HL-60/S4 treated with retinoic acid at 250 ng/mL for 4 days and 3 days (cell line): ENCODE results near the gene SPECC1.
"Not testable (repeated sequence)": the region's sequence is repeated elsewhere in the genome, so short reads cannot be mapped to it uniquely, and the experiment has no call there.

Experiments used
- in situ Hi-C: fragments of 300-500 bp; cut with MboI; formaldehyde crosslinking; loops from 2 replicates; pipeline ENCODE4 v1.7.0; 2022; ENCODE audit warnings: low sequenced_read_pairs

The SPECC1 gene

GRCh38 chr17:20063665-20064648 is 54.8 kb downstream of the SPECC1 start:
- in situ Hi-C loops, result no loop called here

DNA sequence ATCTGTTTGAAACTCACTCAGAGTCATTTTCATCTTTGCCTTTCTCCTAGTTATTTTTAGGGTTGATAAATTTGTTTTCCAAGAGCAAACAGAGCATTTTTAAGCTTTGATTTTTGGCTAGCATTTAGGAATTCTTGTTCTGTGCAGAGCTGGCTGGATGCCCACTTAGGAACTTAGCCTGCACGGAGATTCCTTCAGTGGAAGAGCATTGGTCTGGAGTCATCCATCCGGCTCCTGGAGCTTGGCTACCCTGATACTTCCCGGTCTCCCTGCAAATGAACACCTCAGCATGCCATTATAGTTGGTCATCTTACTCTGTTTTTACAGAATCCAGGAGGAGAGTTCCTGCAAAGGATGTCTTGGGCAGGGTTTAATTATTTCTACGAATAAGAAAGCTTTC is 57.1 kb downstream of the SPECC1 start:
- in situ Hi-C loops, result no loop called here

- in situ Hi-C loops, result no loop called here
Observed at GRCh38 chr17:20067711-20068110, 58.6 kb downstream of the SPECC1 start.

- in situ Hi-C loops, result no loop called here
Observed at GRCh38 chr17:20068445-20068844, 59.3 kb downstream of the SPECC1 start.

DNA sequence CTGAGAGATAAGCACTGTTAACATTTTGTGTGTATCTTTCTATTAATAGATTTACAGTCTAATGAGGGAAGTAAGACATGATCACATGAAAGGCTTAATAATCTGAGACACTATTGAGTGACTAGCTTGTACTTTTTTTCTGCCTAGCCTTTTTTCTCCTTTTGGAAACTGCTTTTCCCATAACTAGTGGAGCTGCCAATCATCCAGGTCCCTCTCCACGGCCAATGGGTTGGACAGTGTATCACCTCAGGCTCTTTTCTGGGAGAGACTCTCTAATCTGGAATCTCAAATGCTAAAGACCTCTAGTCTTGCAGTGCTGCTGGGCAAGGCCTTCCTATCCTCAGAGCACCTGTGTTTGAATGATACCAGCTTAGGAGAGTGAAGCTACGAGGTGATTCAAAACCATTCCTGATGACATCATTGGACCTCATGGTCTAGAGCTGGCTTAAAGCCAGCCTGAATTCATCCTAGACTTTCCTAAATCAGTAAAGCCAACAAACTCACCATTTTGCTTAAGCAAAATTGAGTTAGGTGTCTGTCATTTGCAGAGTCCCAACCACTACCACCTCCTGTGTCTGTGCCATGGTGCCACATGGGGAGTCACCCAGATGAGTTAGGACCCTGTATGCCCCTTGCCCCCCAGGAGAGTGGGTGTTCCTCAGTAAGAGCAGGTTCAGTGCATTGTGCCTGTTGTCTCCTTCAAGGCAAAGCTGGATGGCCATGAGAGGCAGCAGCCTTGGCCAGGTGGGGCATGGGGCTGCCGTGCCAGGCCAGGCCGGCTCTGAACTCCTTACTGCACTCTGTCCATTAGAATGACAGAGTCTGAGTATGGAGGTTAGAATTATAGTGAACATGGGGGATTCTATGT is 62.9 kb downstream of the SPECC1 start:
- in situ Hi-C loops, result no loop called here

GRCh38 chr17:20072692-20072992 is 63.5 kb downstream of the SPECC1 start:
- in situ Hi-C loops, result no loop called here

DNA sequence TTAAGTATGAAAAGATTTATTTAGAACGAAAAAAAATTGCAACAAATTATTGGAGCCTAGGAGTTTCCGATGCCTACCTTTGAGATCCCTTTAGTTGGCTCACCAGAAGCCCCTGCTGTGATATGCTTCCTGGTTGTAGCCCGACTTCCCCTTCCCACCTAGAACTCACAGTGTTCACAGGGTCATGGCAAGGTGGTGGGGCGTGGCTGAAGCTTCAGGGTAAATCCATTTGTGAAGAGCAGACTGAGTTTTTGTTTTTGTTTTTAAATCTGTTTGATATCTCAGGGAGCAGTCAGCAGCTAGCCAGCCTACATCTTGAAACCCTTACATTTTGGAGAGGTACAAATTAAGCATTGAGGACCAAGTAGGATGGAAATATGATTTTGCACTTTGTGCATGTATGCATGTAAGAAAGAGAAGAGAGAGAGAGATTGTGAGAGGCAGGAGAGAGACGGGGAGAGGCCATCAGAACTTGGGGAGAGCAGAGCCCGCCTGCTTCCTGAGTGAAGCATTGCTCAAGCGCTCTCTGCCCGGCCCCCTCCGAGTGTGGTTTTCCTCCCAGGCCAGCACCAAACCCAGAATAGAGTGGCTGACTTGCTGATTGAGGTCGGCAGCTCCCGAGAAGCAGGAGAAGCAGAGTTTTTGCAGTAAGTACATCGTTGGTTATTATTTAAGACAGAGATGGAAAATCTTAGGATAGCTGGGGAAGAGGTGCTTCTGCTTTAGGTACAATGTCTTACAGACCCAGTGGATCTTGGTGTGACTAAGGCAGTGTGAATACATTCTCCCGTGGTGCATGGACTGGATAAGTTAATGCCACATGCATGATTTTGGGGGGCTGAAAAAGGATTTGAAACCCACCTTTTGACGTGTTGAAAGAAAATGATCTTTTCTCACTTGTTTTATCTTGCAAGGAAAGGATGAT is 64.2 kb downstream of the SPECC1 start:
- in situ Hi-C loops, result no loop called here

GRCh38 chr17:20074001-20074400 is 64.8 kb downstream of the SPECC1 start:
- in situ Hi-C loops, result no loop called here

- in situ Hi-C loops, result no loop called here
Observed at GRCh38 chr17:20074489-20074888, 65.3 kb downstream of the SPECC1 start.

DNA sequence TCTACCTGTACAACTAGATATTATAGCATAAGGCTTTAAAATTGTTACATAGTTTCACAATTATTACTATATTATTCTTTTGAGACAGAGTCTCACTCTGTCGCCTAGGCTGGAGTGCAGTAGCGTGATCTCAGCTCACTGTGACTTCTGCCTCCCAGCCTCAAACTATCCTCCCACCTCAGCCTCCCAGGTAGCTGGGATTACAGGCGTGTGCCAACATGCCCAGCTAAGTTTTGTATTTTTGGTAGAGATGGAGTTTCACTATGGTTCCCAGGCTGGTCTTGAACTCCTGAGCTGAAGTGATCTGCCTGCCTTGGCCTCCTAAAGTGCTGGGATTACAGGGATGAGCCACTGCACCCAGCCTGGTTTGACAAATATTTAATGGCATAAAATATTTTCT is 67.0 kb downstream of the SPECC1 start:
- in situ Hi-C loops, result not testable (repeated sequence)

- in situ Hi-C loops, result no loop called here
Observed at GRCh38 chr17:20077978-20078685, 69.0 kb downstream of the SPECC1 start.

GRCh38 chr17:20080513-20080912 is 71.4 kb downstream of the SPECC1 start:
- in situ Hi-C loops, result no loop called here

DNA sequence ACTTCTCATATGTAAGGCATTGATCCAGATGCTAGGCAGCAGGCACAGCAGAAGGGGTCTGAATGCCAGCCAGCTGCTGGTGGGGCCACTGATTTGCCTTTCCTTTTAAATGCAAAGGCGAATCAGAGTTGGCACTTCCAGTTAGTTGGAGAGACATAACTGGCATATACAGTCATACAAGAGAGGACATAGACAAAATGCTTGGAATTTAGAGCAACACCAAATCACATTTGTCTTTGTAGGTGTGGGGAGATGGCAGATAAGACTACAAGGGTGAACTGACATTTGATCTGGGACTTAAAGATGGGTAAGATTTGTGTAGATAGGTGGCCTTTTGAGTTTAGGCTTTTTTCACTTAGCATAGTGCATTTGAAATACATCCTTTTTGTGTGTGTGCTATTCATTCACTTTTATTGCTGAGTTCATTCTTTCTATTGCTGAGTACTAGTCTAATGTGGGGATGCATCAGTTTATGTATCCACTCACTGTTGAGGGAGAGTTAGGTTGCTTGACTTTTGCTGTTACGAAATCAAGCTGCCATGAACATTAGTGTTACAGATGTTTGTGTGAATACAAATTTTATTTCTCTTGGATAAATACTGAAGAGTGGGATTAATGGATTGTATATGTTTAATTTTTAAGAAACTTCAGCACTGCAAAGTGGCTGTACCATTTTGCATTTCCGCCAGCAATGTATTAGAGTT is 74.1 kb downstream of the SPECC1 start:
- in situ Hi-C loops, result no loop called here

- in situ Hi-C loops, result no loop called here
Observed at GRCh38 chr17:20084621-20085282, 75.6 kb downstream of the SPECC1 start.

- in situ Hi-C loops, result no loop called here
Observed at GRCh38 chr17:20085283-20085845, 76.2 kb downstream of the SPECC1 start.

GRCh38 chr17:20086416-20087076 is 77.4 kb downstream of the SPECC1 start:
- in situ Hi-C loops, result no loop called here

GRCh38 chr17:20087538-20088250 is 78.5 kb downstream of the SPECC1 start:
- in situ Hi-C loops, result no loop called here
